SKM-1 treated with dmso at 0.1 percent for 144 hours (cell line): ENCODE results near the gene OLFML1.

Experiments
- DNase-seq: peaks from one replicate; lab custom pipeline; 2025; ENCODE audit not compliant: unreplicated experiment; lab: John Stamatoyannopoulos, UW

Gene OLFML1

DNA sequence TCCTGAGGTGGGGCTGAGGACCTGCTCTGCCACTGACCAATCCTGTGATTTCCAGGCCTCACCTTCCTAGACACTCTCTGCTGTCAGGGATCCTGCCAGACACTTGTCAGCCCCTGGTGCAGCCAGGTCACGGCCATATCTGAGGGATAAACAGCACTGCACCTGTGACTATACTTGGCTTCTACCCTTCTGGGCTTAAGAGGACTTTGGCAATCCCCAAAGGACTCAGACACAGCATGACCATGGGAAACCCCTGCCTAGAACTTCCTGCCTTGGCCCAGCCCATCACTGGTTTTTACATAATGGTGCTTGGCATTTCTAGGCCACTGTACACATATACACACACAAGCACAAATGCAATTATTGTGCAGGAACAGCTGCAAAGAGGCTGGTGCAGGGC, 11.6 kb upstream of the OLFML1 start:
- DNase-seq = no peak

DNA sequence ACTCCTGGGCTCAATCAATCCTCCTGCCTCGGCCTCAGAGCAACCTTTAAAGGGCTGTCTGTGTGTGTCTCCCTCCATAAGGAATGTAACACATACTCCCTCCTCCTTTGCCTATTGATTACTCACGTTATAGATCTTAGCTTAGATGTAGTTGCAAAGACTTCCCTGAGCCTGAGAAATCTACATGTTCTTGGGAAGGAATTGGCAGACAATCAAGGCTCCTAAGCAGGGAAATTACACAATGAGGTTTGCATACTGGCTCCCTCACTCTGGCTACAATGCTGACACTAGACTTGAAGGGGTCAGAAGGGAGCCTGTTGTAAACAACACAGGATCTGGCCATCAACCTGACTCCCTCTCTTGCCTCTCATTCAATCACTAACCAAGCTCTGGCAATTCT, 5.2 kb upstream of the OLFML1 start:
- no peak for DNase-seq

DNA sequence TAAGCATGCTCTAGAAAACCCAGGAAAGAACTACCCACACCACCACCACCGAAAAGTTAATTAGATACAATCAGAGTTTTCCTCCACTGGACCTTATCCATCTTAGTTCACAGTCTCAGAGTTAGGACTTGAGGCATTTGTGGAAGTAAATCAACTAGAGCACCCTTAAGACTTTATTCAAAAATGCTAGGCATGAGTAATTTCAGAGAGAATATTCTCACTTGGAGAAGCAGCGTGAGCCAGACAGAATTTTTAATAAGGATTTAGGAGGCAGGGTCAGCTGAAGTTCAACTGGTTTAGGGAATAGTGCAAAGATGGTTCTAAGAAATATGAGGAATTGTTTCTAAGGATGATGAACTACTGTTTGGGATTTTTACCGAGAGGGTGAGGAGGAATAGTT, 1.2 kb upstream of the OLFML1 start:
- no peak for DNase-seq

DNA sequence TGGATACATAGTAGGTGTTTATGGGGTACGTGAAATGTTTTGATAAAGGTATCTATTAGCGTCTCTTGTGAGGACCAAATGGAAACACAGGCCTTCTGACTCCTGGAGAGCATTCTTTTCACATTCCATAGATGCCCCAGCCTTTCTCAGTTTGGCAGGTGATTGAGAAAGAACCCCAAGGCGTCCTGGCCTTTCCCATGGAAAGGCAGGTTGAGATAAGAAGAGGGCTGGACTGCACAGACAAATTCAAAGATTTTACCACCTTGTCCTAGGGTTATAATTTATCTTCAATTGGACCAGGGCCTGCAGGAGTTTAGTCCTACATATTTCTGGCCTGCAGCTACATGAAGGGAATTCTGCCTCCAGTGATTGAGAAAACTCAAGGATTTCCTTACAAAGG, 661 bp upstream of the OLFML1 start:
- no peak for DNase-seq

DNA sequence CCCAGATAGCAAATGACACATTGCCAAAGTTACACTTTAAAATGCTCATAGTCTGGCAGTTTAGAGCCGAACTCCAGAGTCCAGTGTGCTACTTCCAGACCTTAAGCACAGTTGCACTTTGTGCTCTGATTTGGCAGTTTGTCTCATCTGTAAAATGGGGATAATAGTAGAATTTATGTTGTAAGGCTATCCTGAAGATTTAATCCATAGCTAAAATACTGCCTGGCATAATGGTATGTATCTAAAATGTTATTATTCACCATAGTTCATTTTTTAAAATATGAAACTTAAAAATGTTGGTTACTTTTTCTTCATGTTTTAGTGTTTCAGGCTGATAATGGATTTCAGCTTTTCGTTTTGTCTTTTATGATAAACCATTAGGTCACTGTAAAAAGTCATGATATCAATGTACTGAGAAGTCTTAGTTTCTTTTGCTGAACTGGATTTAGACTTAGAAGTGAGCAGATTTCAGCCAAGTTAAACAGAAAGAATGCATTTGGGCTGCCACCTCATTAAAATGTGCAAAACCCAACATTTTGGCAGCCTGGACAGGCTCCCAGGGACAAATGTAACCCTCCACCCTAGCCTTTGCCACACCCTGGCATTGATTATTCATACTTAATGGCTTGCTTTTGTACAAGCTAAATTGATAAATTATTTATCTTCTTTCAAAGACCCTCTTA, 933 bp downstream of the OLFML1 start:
- no peak for DNase-seq

DNA sequence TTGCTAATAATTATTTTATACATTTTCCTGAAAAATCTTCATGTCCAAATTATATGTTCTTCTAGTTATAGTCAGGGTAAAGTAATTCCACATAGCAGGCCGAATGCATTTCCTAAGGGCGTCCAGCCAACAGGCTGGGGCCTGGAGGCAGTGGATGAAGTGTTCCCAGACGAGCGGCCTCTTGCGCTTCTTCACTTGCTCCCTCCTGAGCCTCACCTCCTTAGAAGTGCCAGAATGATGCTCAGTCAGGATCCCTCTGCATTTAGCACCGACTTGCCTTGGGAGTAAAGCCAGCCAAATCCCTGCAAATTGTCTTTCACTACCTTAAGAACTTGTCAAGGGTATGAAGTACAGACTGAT, 1.5 kb downstream of the OLFML1 start:
- DNase-seq = no peak

DNA sequence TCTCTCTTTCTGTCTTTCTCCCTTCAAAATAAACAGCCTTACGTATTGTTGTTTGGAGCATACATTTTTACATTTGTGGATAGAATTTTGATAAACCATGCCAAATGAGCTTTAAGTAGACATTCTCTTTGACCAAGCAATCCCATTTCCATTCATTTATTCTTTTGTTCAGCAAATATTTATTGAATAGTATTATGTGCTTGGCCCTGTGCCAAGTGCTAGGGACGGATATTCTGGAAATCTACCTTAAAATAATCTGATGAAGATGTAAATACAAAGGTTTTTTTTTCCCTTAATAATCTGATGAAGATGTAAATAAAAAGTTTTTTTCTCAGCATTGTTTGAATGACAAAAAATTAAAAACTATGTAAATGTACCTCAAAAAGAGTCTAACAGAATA, 2.1 kb downstream of the OLFML1 start:
- DNase-seq = no peak

DNA sequence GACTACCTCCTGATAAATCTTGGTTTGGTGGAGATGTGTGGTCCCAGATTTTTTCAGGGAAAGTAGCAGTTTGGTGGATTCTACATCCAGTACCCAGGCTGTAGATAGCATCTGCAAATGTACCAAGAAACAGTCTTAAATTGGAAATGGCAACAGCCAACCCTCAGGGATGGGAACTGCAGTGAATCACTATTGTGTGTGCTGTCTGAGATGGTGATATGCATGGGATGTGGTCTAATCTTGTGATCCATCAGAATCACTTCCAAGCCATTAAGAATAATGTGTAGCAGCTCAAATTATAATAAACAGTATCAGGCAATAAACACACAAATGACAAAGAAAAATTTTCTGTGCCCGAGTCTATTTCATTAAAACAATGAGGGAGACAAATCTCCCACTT, 3.4 kb downstream of the OLFML1 start:
- no peak for DNase-seq

DNA sequence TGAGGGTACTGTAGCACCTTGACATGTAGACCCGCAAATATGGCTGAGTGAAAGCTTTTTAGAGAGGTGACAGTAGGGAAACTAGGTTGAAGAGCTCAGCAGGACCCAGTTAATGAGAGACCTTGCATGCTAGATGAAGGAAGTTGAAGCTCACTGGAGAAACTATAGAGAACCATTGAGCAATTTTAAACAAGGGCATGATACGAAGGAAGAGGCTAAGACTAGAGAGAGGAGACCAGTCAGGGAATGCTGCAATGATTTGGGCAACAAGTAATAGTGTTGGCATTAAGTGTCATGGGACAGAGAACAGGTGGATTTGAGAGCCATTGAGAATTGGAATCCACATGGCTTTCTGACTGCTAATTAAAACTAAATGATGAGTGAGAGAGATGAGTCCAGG, 4.1 kb downstream of the OLFML1 start:
- peak; percentile 12 for DNase-seq

DNA sequence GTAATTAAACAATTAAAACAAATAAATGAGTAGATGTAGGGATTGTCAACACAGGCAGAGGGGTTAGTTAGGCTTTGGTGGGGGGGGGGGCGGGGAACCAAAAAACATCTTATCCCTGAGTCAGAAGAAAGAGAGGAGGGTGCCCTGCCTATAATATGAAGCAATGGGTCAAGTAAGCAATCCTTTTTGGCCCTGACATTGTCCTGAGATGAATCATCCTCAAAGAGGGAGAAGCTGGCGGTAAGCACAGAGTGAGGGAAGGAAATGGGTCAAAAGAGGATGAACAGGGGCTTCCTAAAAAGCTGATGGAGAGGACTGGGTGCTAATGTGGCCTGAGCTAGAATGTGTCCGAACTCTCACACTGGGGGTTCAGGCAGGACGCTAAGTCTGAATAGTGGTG, 4.7 kb downstream of the OLFML1 start:
- DNase-seq = no peak

DNA sequence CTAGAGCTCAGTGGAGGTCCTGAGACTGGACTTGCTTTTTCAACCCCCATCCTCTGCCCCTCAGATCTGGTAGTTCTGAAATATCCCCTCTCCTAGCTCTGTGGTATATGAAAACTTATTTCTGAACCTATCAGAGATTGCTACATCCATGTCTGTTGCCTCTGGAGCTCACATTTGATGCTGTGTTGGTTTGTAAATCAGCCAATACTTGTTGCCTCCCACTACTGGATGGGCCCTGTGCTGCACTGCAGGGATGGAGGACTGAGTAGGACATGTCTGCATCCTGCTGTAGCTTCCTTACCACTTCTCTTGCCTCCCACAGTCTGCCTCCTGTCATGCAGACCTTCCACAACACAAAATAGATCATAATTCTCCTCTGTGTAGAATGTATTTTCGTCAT, 5.2 kb downstream of the OLFML1 start:
- DNase-seq = no peak

DNA sequence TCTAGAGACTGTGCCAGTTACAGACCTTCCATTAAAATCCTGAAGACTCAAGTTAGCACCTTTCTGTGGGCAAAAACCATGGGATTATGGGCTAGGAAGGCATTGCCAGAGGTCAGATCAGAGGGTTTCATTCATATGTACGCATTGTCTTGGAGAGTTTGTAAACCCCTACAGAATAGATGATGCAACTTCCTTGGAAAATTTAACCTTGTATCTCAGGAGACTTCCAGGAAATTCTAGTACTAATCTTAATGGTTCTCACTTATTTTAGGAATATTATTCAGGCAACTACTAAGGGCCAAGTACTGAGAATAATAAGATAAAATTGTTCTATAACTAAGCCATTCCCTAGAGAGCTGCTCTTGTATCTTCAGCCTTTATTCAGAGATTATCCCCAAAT, 6.9 kb downstream of the OLFML1 start:
- no peak for DNase-seq

DNA sequence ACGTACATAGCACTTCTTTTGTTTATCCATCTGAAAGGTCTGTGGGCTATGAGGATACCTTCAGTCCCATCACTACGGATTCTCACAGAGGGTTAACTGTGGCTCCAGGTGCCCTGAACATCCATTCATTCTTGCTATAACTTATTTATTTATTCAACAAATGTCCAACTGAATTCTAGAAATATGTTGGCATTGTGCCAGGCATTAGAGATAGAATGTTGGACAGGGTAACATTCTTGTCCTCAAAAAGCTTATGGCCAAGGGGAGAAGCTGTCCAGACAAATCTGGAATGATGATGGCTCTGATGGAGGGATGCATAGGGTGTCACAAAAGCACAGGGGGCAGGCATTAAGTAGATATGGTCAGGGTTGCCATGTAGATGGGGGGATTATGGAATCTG, 8.4 kb downstream of the OLFML1 start:
- DNase-seq = no peak

DNA sequence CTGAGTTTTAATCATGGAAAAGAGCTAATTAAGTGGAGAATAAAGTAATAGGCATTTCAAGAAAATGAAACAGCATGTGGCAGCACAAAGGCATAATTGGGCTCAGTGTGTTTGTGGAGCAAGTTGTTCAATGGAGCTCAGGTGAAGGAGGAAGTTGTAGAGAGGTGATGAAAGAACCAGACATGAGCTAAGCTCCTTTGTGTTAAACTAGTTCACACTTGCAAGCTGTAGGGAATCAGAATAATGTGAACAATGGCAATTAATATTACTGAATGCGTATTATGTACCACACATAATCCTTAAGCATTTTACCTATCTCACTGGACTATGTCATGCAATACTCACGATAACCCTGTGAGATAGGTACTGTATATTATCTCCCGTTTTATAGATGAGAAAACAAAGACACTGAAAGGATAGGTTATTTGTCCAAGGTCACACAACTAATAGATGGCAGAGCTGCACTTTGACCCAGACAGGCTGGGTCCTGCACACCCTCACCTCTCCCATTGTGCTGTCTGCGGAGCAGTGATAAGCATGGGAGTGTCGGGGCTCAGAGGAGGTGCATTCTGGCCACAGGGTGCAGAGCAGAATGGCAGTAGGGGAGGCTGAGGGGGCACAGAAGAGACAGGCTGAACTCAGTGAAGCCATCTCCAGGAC, 8.9 kb downstream of the OLFML1 start:
- peak; percentile 66 for DNase-seq

DNA sequence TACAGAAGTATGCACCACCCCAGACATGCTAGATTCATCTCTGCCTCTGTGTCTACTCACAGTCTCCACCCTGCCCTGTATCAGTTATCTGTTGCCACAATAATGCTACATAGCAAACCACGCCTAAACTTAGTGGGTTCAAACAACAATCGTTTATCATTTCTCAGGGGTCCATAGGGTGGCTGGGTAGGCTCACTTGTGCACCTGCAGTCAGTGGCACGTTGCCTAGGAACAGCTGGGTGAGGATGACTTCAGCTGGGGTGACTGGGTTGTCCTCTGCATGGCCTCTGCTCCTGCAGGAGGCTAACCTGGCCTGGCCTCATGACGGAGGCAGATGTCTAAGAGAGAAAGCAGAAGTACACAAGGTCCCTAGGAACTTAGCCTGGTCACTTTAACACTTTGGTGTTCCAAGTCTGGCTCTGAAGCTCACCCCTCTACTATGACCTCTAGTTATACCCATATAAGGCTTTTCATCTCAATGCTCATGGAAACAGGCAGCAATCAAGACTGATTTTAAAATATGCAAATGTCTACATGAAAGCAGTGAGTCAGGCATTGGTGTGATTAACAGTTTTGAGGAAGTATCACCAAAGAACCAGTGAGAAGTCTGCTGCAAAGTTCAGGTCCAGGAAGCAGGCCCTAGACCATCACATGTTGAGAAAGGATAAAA, 10.7 kb downstream of the OLFML1 start:
- peak; percentile 84 for DNase-seq

DNA sequence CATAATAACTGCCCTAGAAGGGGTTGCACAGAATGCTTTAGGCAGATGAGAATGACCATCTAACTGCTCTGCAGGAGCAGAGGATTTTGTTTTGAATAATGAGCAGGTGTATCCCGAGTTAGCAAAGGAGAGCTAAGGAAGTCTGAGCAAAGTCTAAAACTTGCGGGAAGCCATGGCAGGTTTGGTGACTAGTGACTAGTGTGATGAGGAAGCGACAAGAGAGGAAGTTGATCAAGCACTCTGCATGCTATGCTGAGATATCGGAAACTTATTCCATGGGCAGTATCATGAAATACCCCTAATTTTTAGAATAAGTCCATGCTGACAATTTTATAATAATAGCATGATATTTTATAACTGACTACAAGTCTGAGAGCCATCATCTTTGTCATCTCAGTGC, 12.9 kb downstream of the OLFML1 start:
- no peak for DNase-seq

DNA sequence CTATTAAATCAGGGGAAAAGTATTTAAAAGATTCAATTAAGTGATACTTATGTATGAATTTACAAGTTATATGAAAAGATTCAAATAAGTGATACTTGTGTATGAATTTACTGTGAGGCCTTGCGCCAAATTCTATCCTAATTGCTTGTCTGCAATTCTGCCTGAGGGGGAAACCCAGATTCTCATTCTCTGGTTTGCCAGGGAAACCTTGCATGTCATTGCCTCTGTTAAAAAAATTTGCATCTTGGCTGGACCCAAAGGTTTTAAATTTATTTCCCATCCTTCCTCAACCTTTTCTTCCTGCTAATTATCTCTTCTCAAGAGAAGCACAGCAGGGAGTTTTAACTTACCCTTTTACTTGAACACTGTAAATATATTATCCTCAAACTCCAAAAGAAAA, 13.8 kb downstream of the OLFML1 start:
- DNase-seq = no peak

DNA sequence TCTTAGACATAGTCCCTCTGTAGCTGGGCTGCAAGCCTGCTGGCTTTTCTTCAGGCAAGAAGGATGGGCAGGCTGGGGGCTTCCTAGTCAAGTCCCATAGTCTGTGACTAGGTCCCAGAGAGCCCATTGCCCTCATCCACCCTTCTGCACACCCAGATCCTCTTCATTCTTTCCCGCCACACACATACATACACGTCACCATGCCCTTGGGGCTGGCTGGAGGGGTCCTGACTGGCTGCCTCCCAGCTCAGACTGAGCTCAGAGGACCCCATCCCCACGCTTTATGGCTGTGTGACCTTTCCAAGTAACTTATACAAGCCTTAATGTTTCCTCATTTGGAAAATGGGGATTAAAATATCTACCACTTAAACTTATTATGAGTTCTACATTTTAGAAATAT, 14.9 kb downstream of the OLFML1 start:
- no peak for DNase-seq

DNA sequence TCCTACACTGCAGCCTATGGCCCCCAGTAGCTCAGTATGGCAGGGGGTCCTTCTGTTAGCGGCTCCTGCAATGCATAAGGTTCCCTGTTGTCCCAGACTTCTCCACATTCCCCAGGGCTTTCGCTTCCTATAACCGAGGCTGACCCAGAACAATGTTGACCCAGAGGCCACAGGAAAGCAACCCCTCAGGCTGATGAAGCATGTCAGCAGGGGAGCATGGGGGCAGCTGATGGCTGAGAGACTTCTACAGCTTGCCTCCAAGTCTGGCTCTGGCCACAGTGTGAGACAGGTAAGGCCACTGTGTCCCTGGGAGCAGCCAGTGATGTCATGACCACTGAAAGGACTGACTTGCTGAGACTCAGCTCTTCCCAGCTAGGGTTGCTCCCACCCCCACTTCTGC, 15.9 kb downstream of the OLFML1 start:
- DNase-seq = no peak

DNA sequence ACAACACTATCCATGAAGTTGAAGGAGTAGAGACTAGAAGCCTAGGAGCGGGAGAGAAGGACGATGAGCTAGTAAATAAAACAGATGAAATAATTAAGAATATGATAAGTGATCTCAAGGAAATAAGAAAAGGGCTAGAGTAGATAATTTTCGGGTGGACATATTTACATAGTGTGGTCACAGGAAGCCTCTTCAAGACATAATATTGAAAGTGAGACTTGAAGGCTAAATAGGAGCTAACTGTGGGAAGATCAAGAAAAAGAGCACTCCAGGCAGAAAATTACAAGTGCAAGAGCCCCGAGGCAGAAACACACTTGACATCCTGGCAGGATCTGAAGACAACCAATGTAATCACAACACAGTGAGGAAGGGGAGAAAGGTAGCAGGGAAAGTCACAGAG, 16.6 kb downstream of the OLFML1 start:
- DNase-seq = no peak

DNA sequence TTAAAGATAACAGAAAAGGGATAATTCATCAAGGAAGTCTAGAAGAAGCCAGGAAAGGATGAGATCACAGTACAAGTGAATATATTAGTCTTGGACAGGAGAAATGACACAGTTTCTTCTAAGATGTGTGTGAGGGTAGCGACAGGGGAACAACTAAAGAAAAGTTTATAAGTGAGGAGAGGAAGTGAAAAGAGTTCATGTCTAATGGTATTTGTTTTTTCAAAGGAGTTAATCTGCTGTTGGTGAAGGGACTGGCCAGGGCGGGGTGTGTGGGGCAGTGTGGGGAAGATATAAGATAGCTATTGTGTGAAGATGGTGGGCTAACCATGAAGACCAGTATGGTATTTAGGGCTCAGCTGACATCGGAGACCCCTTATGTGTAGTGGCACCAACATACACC, 20.9 kb downstream of the OLFML1 start:
- no peak for DNase-seq

DNA sequence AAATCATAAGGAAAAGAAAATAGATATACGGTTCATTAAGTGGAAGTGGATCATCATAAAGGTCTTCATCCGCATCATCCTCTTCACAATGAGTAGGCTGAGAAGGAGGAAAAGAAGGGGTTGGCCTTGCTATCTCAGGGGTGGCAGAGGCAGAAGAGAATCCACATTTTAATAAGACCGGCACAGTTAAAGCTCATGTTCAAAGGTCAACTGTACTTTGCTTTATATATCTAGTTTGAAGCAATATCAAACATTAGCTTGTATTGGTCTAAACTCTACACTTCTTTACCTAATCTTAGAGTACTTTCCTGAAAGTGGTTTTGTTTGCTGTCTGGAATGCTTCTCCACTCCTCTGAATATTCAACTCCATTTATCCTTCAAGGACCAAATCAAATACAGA, 22.8 kb downstream of the OLFML1 start:
- DNase-seq = no peak

DNA sequence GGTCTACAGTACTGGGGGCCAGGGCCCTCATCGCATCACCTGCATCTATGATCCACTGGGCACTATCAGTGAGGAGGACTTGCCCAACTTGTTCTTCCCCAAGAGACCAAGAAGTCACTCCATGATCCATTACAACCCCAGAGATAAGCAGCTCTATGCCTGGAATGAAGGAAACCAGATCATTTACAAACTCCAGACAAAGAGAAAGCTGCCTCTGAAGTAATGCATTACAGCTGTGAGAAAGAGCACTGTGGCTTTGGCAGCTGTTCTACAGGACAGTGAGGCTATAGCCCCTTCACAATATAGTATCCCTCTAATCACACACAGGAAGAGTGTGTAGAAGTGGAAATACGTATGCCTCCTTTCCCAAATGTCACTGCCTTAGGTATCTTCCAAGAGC, 24.7 kb downstream of the OLFML1 start:
- DNase-seq = no peak
